GM10248 (cell line): ENCODE data around the gene TRIM71.
"Not testable (repeated sequence)": the region's sequence is repeated elsewhere in the genome, so short reads cannot be mapped to it uniquely, and the experiment has no call there.

Source experiments
- CTCF ChIA-PET: fragments of 300-600 bp; sonication (Branson Sonifier 250); formaldehyde crosslinking; extraction: SDS; loops from one replicate; lab custom pipeline; 2021; ENCODE audit warnings: antibody characterized with exemption; lab: Yijun Ruan, JAX
- POLR2A ChIA-PET: fragments of 350-650 bp; sonication (Branson Sonifier 250); formaldehyde crosslinking; extraction: SDS; loops from one replicate; lab custom pipeline; 2020; ENCODE audit warnings: antibody characterized with exemption; lab: Yijun Ruan, JAX
- DNase-seq: peaks from one replicate; pipeline ENCODE4 v3.0.0; 2012; ENCODE audit errors: extremely low spot score
- TF ChIP-seq, protein P1 (sequence below): IDR thresholded peaks from 2 replicates; pipeline ENCODE4 v1.5.1; 2012; ENCODE audit warnings: mild to moderate bottlenecking, low read depth; ENCODE audit errors: extremely low read depth, missing control alignments, control extremely low read depth

TRIM71 gene

DNA sequence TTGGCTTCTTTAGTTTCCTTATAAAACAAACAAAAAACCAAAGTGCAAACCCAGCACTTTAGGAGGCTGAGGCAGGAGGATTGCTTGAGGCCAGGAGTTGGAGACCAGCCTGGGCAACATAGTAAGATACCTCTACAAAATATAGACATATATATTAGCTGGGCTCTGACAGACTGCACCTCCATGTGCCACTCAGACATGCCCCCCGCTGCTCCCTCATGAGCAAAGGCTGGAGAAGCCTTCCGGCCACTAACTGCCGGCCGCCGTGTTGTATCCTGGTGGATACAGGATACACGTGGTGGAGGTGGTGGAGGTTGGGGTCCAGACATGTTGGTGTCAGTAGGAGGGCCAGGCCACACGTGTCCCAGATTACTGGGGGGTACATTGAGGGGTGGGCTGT, 104.3 kb downstream of the TRIM71 start:
- TF ChIP-seq, protein P1, sequence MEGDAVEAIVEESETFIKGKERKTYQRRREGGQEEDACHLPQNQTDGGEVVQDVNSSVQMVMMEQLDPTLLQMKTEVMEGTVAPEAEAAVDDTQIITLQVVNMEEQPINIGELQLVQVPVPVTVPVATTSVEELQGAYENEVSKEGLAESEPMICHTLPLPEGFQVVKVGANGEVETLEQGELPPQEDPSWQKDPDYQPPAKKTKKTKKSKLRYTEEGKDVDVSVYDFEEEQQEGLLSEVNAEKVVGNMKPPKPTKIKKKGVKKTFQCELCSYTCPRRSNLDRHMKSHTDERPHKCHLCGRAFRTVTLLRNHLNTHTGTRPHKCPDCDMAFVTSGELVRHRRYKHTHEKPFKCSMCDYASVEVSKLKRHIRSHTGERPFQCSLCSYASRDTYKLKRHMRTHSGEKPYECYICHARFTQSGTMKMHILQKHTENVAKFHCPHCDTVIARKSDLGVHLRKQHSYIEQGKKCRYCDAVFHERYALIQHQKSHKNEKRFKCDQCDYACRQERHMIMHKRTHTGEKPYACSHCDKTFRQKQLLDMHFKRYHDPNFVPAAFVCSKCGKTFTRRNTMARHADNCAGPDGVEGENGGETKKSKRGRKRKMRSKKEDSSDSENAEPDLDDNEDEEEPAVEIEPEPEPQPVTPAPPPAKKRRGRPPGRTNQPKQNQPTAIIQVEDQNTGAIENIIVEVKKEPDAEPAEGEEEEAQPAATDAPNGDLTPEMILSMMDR = no peak
- no peak for DNase-seq
- POLR2A ChIA-PET = no interaction called here
- CTCF ChIA-PET = no interaction called here

DNA sequence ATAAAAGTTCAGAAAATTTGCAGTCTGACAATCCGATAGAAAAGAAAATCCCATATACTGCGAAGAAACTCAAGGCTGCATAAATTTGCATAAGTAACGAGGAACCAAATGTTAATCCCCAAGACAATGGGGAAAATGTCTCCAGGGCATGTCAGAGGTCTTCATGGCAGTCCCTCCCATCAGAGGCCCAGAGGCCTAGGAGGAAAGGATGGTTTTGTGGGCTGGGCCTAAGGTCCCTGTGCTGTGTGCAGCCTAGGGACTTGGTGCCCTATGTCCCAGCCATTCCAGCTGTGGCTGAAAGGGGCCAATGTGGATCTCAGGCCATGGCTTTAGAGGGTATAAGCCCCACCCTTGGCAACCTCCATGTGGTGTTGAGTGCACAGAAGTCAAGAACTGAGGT, 112.4 kb downstream of the TRIM71 start:
- POLR2A ChIA-PET = no interaction called here
- DNase-seq = no peak
- CTCF ChIA-PET = no interaction called here
- TF ChIP-seq, protein P1 = no peak

DNA sequence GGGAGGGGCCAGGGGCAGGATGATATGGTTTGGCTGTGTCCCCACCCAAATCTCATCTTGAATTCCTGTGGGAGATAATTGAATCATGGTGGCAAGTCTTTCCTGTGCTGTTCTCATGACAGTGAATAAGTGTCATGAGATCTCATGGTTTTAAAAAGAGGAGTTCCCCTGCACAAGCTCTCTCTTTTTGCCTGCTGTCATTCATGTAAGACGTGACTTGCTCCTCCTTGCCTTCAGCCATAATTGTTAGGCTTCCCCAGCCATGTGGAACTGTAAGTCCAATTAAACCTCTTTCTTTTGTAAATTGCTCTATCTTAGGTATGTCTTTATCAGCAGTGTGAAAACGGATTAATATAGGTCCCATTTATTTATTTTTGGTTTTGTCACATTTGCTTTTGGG, 113.5 kb downstream of the TRIM71 start:
- DNase-seq, CTCF ChIA-PET, POLR2A ChIA-PET: not testable (repeated sequence)

DNA sequence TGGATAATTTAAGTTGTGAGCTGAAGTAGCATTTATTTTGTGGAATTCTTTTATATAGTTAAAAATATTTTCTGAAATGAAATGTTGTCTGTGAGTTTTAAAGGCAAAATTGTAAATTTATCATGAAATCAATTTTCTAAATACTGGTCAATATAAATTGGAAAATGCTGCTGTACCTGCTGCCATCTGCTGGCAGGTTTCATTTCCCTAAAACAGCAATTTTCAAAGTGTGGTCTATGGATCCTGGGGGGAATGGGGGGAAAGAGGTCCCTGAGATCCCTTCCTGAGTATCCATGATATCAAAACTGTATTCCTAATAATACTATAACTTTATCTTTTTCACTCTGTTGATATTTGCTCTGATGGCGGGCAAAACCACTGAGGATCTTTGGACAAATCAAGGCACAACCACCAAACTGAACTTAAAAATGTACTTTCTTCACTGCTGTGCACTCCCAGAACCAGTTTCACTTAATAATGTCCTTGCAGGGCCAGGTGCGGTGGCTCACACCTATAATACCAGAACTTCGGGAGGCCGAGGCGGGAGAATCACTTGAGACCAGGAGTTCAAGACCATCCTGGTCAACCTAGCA, 116.4 kb downstream of the TRIM71 start:
- peak; percentile 28 for DNase-seq
- ChIA-PET CTCF (interaction anchor here (0.8 to 3.3 kb wide), 7 partner anchors 9 to 637 kb away, joined by 3 to 11 read pairs (median 3); no protein-coding TSS in a partner anchor), POLR2A (no interaction called here)
- TF ChIP-seq, protein P1 = peak; percentile 70

DNA sequence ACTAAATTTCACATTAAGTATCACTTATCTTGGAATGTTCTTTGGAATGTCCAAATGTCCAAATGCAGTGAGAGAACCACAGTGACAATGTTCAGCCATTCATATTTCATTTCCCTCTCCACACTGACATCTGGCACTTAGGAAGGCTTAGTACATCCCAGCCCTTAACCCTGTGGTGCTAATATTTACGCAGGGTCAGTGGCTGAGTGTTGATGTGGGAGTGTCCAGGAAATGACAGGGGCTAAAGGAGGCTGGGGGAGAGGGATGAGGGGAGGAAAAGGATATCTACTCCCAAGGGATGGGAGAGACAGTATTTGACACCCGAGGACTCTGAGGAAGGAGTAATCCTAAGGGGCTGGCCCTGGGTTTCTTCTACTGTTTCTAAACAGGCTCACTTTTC, 119.5 kb downstream of the TRIM71 start:
- POLR2A ChIA-PET = no interaction called here
- TF ChIP-seq, protein P1 = no peak
- CTCF ChIA-PET = no interaction called here
- peak; percentile 2 for DNase-seq

DNA sequence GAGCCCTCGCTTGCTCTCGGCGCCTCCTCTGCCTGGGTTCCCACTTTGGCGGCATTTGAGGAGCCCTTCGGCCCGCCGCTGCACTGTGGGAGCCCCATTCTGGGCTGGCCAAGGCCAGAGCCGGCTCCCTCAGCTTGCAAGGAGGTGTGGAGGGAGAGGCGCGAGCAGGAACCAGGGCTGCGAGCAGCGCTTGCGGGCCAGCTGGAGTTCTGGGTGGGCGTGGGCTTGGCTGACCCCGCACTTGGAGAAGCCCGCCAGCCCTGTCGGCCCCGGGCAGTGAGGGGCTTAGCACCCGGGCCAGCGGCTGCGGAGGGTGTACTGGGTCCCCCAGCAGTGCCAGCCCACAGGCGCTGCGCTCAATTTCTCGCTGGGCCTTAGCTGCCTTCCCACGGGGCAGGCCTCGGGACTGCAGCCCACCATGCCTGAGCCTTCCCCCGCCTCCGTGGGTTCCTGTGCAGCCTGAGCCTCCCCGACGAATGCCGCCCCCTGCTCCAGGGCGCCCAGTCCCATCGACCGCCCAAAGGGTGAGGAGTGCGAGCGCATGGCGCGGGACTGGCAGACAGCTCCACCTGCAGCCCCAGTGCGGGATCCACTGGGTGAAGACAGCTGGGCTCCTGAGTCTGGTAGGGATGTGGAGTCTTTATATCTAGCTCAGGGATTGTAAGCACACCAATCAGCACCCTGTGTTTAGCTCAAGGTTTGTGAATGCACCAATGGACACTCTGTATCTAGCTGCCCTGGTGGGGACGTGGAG, 121.9 kb downstream of the TRIM71 start:
- POLR2A ChIA-PET, DNase-seq: not testable (repeated sequence)
- CTCF ChIA-PET = interaction anchor here (1.1 kb wide), 1 partner anchor 136 kb away, joined by 3 read pairs; no protein-coding TSS in a partner anchor

DNA sequence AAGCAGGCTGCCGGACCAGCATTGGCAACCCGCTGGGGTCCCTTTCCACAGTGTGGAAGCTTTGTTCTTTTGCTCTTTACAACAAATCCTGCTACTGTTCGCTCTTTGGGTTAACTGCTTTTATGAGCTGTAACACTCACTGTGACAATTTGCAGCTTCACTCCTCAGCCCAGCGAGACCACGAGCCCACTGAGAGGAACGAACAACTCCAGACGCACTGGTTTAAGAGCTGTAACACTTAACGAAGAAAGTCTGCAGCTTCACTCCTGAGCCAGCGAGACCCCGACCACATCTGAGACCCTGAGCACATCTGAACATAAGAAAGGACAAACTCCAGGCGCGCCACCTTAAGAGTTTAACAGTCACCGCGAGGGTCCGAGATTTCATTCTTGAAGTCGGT, 122.9 kb downstream of the TRIM71 start:
- CTCF ChIA-PET = interaction anchor here (0.7 to 1.3 kb wide), 3 partner anchors 34 to 432 kb away, joined by 3 to 4 read pairs (median 3); no protein-coding TSS in a partner anchor
- no peak for DNase-seq
- POLR2A ChIA-PET = no interaction called here
- TF ChIP-seq, protein P1 = no peak
